Measurements from ENCODE around the gene TCIRG1.

DNA sequence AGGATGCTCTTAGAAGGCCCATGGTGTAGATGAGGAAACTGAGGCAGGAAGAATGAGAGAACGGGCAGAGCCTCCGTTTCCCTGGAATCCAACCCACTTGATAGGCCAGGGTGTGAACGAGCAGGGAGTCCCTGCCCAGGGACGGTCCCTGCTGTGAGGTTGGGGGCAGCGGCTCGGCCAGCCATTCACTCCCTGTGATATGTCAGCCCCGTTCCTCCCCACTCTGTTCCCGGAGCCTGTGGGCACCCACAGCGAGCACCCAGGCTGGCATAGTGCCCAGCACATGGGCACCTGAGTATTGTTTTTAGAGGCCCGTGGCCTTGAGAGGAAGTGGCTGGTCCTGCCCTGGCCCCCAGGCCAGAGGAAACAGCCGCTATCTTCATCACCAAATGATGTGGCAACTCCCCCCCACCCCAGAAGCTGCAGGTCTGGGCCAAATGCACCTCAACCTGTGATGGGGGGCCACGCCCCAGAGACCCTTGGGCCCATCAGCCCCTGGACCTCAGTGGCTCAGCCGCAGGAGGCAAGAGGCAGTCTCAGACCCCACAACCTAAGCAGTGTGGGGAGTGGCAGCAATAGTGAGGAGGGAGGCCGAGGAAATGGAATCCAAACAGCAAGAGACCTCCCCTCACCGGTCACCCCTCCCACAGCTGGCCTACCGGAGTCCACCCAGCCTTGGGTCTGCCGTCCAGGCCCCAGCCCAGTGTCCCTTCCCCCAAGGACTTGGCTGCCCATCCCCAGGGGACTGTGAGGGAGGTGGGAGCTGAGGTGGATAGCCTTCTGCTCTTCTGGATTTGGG lies 26.6 kb upstream of the TCIRG1 start:
- TF ChIP-seq, protein P1, sequence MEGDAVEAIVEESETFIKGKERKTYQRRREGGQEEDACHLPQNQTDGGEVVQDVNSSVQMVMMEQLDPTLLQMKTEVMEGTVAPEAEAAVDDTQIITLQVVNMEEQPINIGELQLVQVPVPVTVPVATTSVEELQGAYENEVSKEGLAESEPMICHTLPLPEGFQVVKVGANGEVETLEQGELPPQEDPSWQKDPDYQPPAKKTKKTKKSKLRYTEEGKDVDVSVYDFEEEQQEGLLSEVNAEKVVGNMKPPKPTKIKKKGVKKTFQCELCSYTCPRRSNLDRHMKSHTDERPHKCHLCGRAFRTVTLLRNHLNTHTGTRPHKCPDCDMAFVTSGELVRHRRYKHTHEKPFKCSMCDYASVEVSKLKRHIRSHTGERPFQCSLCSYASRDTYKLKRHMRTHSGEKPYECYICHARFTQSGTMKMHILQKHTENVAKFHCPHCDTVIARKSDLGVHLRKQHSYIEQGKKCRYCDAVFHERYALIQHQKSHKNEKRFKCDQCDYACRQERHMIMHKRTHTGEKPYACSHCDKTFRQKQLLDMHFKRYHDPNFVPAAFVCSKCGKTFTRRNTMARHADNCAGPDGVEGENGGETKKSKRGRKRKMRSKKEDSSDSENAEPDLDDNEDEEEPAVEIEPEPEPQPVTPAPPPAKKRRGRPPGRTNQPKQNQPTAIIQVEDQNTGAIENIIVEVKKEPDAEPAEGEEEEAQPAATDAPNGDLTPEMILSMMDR (IDR thresholded peaks at IDR 0.05; ENCODE audit: low read depth, low read length, missing input control) = no peak
- TF ChIP-seq YY1 (IDR thresholded peaks at IDR 0.05) = no peak
- TF ChIP-seq FOXA2 (IDR thresholded peaks at IDR 0.05) = no peak
- TF ChIP-seq SP1 (IDR thresholded peaks at IDR 0.05) = no peak
- TF ChIP-seq MAX (IDR thresholded peaks at IDR 0.05) = no peak
- TF ChIP-seq RAD21 (IDR thresholded peaks at IDR 0.05) = no peak
